Thoracic aorta (tissue), 2 donors: ENCODE data around the gene EPM2A. TPM values are rescaled to one million over a fixed set of nuclear protein-coding genes. Genes with fewer than 3 reads are reported as not detected.
A peak's percentile ranks its signal among the peaks of the same experiment; 100 is the strongest.

Experiments used
- ATAC-seq: fragments of 150-250 bp; one replicate; pipeline ENCODE4 v1.8.0; 2017; ENCODE audit warnings: low read depth; ENCODE audit not compliant: insufficient number of reproducible peaks, low FRiP score
- DNase-seq: peaks from one replicate; pipeline ENCODE4 v3.0.0-alpha.2; 2020; ENCODE audit warnings: low spot score
- H3K27ac ChIP-seq, 2 donors: fragments of 200-600 bp; sonication (generic); 1 replicate in 1 of 2; 2 replicates in 1 of 2; pipeline ENCODE4 v1.5.1; 2016; ENCODE audit warnings: mild to moderate bottlenecking in 2 of 2, moderate library complexity in 2 of 2
- H3K27me3 ChIP-seq: fragments of 200-600 bp; sonication (generic); replicated peaks from 2 replicates; pipeline ENCODE4 v1.6.0; 2016; ENCODE audit warnings: mild to moderate bottlenecking; ENCODE audit not compliant: insufficient read depth
- H3K36me3 ChIP-seq: fragments of 200-600 bp; sonication (generic); one replicate; pipeline ENCODE4 v1.5.1; 2016
- H3K4me1 ChIP-seq, 2 donors: fragments of 200-600 bp; sonication (generic); 1 replicate in 1 of 2; 2 replicates in 1 of 2; pipeline versions ENCODE4 v1.5.1 to v1.6.0; 2016; ENCODE audit warnings: low read depth in 2 of 2, mild to moderate bottlenecking in 1 of 2; ENCODE audit not compliant: control insufficient read depth in 1 of 2
- H3K4me3 ChIP-seq: fragments of 200-600 bp; sonication (generic); 2 replicates; pipeline ENCODE4 v1.5.1; 2016; ENCODE audit warnings: mild to moderate bottlenecking
- H3K9me3 ChIP-seq: fragments of 200-600 bp; sonication (generic); 2 replicates; pipeline ENCODE4 v1.5.1; 2016
- total RNA-seq, 2 donors: library from RNA; depleted of rRNA; stranded (reverse); fragments of >200 nt; gene quantifications; one replicate each; pipeline versions ENCODE4 v1.1.0 to v1.2.3, GENCODE V29; 2016
- TF ChIP-seq, protein P1 (sequence below): fragments of 200-600 bp; sonication (generic); IDR thresholded peaks from one replicate; pipeline ENCODE4 v1.5.1; 2019; ENCODE audit warnings: antibody characterized with exemption

EPM2A gene
- total RNA-seq, 2 donors from 2014 or later, result 26.5 to 45.4 TPM

DNA sequence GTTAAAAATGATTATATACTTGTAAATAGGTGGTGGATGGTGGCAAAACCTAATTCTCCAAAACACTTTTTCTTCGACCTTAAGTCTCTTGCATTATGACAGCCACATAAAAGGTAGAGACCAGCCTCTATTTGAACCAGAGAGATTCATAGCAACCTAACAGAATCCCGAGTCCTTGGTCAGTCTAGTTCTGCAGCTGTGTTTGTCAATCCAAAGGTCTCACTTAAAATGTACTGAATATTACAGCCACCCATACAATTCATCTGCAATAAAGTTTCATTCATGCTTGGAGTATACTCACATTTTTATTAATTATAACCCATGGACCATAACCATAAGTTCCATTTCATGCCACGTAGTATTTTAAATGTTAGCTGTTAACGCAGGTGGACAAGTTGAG lies 87.2 kb downstream of the EPM2A start:
- Histone ChIP-seq H3K4me3 (no peak overlapping the region), H3K36me3 (no peaks in the 10 kb centered on the region), H3K9me3 (no peaks in the 10 kb centered on the region), H3K4me1 (no peaks in the 10 kb centered on the region), H3K27ac (no peak overlapping the region), H3K27me3 (no peaks in the 10 kb centered on the region)
- TF ChIP-seq, protein P1, sequence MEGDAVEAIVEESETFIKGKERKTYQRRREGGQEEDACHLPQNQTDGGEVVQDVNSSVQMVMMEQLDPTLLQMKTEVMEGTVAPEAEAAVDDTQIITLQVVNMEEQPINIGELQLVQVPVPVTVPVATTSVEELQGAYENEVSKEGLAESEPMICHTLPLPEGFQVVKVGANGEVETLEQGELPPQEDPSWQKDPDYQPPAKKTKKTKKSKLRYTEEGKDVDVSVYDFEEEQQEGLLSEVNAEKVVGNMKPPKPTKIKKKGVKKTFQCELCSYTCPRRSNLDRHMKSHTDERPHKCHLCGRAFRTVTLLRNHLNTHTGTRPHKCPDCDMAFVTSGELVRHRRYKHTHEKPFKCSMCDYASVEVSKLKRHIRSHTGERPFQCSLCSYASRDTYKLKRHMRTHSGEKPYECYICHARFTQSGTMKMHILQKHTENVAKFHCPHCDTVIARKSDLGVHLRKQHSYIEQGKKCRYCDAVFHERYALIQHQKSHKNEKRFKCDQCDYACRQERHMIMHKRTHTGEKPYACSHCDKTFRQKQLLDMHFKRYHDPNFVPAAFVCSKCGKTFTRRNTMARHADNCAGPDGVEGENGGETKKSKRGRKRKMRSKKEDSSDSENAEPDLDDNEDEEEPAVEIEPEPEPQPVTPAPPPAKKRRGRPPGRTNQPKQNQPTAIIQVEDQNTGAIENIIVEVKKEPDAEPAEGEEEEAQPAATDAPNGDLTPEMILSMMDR, result no peak
- DNase-seq (no peak), ATAC-seq (no peak)

DNA sequence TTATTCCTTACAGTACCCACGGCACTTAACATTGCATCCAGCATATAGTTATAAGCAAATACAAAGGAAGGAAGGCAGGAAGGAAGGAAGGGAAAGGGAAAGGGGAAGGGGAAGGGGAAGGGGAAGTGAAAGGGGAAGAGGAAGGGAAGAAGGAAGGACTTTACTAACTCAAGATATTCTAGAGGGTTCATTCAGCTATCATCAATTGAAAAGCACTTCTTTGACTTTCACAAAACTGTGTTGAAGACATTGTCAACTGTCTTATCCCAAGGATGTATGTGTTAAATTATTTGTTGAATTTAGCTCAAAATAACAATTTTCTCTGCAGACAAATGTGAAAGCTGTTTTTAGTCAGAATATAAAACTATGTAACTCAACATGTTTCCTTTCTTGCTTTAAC lies 87.7 kb downstream of the EPM2A start:
- Histone ChIP-seq H3K27me3 (no peaks in the 10 kb centered on the region), H3K4me1 (no peaks in the 10 kb centered on the region), H3K27ac (no peak overlapping the region), H3K36me3 (no peaks in the 10 kb centered on the region), H3K9me3 (no peaks in the 10 kb centered on the region), H3K4me3 (no peak overlapping the region)
- ATAC-seq (no peak), DNase-seq (no peak)
- TF ChIP-seq, protein P1, result no peak

DNA sequence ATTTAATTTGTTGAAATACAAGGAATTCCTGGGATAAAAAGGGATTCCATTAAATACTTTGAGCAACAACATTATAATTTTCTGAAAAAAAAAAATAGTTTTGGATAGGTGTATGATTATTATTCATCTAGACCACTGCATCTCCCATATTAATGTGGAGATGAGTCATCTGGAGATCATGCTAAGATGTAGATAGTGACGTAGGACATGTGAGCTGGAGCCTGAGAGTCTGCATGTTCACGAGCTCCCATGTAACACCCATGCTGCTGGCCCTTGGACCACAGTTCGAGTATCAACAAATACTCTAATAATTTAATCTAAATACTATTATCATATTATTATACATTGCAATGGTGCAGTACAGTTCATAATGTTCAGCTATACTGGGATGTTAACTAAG lies 91.6 kb downstream of the EPM2A start:
- TF ChIP-seq, protein P1, result no peak
- Histone ChIP-seq H3K4me1 (no peaks in the 10 kb centered on the region), H3K27me3 (no peaks in the 10 kb centered on the region), H3K9me3 (no peaks in the 10 kb centered on the region), H3K36me3 (no peaks in the 10 kb centered on the region), H3K4me3 (no peak overlapping the region), H3K27ac (no peak overlapping the region)
- DNase-seq (no peak), ATAC-seq (no peak)

DNA sequence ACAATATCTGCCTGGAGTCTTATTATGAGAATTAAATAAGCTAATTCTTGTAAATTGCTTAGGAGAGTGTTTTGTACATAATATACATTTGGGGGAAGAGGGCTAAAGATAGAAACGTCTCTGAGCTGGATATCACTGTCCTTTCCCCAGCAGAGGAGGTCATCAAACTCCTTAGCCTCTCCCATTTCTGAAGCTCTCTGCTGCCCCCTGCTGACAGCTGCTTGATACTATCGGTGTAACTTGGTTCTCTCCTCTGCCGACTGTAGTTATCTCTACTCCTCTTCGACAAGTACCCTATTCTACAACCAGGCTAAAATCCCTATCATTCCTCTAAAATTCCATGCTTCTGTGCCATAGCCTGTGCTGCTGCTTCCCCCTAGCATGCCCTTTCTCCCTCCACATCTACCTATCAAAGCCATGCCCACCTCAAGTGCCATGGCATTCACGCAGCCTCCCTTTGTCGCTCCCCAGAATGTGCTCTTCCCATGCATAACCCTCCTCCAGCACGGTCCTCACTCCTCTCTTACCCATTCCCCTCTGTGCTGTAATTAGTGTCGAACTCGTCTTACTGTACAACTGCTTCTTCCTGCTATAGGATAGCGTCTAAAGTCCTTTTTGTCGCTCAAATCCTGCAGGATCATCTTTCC lies 101.2 kb downstream of the EPM2A start:
- DNase-seq (no peak), ATAC-seq (peak; percentile 29)
- no peak overlapping the region for H3K27ac ChIP-seq

DNA sequence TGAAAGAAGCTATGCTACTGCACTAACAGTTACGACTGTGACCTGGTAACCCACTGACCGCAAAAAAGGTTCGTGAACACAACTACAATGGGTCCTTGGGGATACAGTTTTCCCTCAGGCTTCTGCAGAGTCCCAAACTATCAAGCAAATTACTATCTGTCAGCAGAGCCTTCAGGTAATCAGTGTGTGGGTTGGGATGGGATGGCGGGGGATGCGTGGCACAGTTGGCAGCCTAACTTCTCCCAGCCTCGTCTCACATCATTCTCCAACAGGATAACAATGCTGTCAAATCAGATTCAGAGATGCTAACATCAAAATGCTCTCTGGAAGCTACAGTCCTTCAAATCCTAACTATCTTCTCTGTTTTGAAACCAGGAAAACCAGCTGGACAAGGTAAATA lies 102.3 kb downstream of the EPM2A start:
- no peaks in the 10 kb centered on the region for H3K4me1 ChIP-seq
- H3K27ac ChIP-seq, result no peak overlapping the region
- DNase-seq, result no peak
- H3K9me3 ChIP-seq, result no peaks in the 10 kb centered on the region
- TF ChIP-seq, protein P1, result no peak
- H3K27me3 ChIP-seq, result no peaks in the 10 kb centered on the region
- H3K36me3 ChIP-seq, result peaks cover 18% of the 10 kb centered on the region
- no peak for ATAC-seq
- H3K4me3 ChIP-seq, result no peak overlapping the region

More for the DNA sequence above, 101.2 kb downstream of the EPM2A start:
- no peaks in the 10 kb centered on the region for H3K27me3 ChIP-seq
- TF ChIP-seq, protein P1, result peak; percentile 73
- no peaks in the 10 kb centered on the region for H3K9me3 ChIP-seq
- no peaks in the 10 kb centered on the region for H3K4me1 ChIP-seq
- H3K36me3 ChIP-seq, result peaks cover 11% of the 10 kb centered on the region
- H3K4me3 ChIP-seq, result no peak overlapping the region
